Activated CD4-positive, alpha-beta memory T cell treated with anti-CD3 and anti-CD28 coated beads for 36 hours (primary cell): ENCODE measurements around the gene MT1F. TPM values are rescaled to one million over a fixed set of nuclear protein-coding genes. Genes with fewer than 3 reads are reported as not detected.

Experiments
- CTCF ChIA-PET: fragments of 350-600 bp; sonication (Branson Sonifier 250); formaldehyde crosslinking; loops from one replicate; lab custom pipeline; 2021; ENCODE audit warnings: antibody characterized with exemption, inconsistent platforms; lab: Charles Lee
- POLR2A ChIA-PET: fragments of 350-600 bp; sonication (Branson Sonifier 250); formaldehyde crosslinking; loops from one replicate; lab custom pipeline; 2021; ENCODE audit warnings: antibody characterized with exemption; lab: Charles Lee
- DNase-seq: peaks from one replicate; pipeline ENCODE4 v3.0.0-alpha.2; 2020
- H3K27ac Mint-ChIP-seq: one replicate; pipeline ENCODE4 v1.8.0; 2021; ENCODE audit warnings: mixed read lengths
- H3K27me3 Mint-ChIP-seq: one replicate; pipeline ENCODE4 v1.8.0; 2021; ENCODE audit warnings: mixed read lengths
- H3K36me3 Mint-ChIP-seq: one replicate; pipeline ENCODE4 v1.8.0; 2021; ENCODE audit warnings: mixed read lengths
- H3K4me1 Mint-ChIP-seq: one replicate; pipeline ENCODE4 v1.8.0; 2021; ENCODE audit warnings: low read depth, mixed read lengths
- H3K4me3 Mint-ChIP-seq: one replicate; pipeline ENCODE4 v1.8.0; 2021; ENCODE audit warnings: mild to moderate bottlenecking, mixed read lengths
- H3K9me3 Mint-ChIP-seq: one replicate; pipeline ENCODE4 v1.8.0; 2021; ENCODE audit warnings: mixed read lengths
- intact Hi-C: fragments of 100-400 bp; cut with micrococcal nuclease; formaldehyde crosslinking; loops from one replicate; pipeline ENCODE4 v1.15.1; 2023
- total RNA-seq, 2 experiments: library from RNA; stranded (reverse); gene quantifications; one replicate each; pipeline ENCODE4 v1.2.3, GENCODE V29; 2021

Gene MT1F
- total RNA-seq, 2 experiments from 2014 or later: 8.5 to 9.2 TPM

DNA sequence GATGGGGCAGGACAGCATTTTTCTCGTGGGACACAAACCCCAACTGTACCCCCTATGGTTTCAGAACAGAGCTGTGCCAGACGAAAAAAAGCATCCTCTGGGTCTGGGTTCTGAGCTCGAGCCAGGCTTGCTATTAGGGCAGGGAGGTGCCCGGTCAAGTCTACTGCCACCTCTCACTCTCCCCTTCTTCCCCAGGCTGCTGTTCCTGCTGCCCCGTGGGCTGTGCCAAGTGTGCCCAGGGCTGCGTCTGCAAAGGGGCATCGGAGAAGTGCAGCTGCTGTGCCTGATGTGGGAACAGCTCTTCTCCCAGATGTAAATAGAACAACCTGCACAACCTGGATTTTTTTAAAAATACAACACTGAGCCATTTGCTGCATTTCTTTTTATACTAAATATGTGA, 31.1 kb upstream of the MT1F start:
- Mint-ChIP-seq H3K4me1 (peaks cover 12% of the 10 kb centered on the region), H3K4me3 (no peak overlapping the region), H3K27me3 (peaks cover 34% of the 10 kb centered on the region), H3K9me3 (no peaks in the 10 kb centered on the region), H3K36me3 (no peaks in the 10 kb centered on the region), H3K27ac (no peak overlapping the region)
- CTCF ChIA-PET: interaction anchor here (1.0 to 1.5 kb wide), 2 partner anchors 9 to 22 kb away, joined by 3 read pairs; no protein-coding TSS in a partner anchor
- intact Hi-C loops: no loop called here
- no peak for DNase-seq
- POLR2A ChIA-PET: no interaction called here

DNA sequence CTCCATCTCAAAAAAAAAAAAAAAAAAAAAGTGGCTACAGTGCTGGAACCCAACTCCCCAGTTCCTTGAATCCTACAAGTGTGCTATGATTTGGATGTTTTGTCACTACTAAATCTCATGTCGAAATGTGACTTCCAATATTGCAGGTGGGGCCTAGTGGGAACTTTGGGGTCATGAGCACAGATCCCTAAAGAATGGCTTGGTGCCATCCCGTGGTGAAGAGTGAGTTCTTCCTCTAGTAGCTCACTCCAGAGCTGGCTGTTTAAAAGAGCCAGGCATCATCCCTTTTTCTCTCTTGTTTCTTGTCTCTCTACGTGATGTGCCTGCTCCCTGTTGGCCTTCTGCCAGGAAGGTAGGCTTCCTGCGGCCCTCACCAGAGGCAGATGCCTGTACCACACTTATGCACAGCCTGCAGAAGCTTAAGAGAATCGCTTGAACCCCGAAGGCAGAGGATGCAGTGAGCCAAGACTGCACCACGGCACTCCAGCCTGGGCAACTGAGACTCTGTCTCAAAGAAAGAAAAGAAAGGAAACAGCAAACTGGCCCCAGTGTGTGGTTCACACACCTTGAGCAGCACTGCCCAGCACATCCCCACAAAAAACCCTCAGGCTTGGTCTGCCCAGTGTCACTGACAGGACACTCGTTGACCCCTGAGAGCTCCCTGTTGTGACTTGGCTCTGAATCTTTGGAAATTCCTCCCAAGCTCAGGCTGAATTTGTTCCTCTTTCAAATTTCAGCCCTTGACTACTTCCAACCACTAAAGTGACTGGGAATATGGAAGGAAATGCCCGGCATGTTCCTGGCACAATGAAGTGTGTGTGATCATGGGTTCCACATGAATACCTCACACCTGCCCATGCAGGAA, 29.0 kb upstream of the MT1F start:
- peaks cover 19% of the 10 kb centered on the region for H3K4me1 Mint-ChIP-seq
- no peaks in the 10 kb centered on the region for H3K36me3 Mint-ChIP-seq
- POLR2A ChIA-PET: interaction anchor here (0.6 kb wide), 1 partner anchor 13 kb away, joined by 3 read pairs; no protein-coding TSS in a partner anchor
- no peak overlapping the region for H3K27ac Mint-ChIP-seq
- H3K4me3 Mint-ChIP-seq: no peak overlapping the region
- intact Hi-C loops: no loop called here
- CTCF ChIA-PET: interaction anchor here (0.8 to 1.0 kb wide), 2 partner anchors 15 to 73 kb away, joined by 3 to 4 read pairs; no protein-coding TSS in a partner anchor
- DNase-seq: no peak
- H3K9me3 Mint-ChIP-seq: no peaks in the 10 kb centered on the region
- H3K27me3 Mint-ChIP-seq: peaks cover 52% of the 10 kb centered on the region

DNA sequence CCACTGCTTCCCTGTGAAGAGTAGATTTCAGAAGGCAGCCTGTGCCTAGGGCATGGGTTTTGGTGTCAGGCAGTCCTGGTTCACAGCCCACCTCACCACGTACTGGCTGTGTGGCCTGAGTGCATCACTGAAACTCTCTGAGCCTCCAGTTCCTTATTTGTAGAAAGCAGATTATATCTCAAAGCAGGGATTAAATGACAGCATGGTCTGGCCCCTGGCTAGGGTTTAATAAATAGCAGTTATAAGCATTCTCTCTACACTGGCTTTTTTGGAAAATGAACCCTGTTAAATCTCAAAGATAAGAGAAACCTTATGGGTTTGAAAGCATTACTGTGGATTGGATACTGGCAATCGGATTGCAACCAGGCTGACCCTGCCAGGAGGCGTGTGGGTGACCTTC, 28.2 kb upstream of the MT1F start:
- Mint-ChIP-seq H3K27ac (no peak overlapping the region), H3K9me3 (no peaks in the 10 kb centered on the region), H3K4me3 (no peak overlapping the region), H3K27me3 (peaks cover 58% of the 10 kb centered on the region), H3K36me3 (no peaks in the 10 kb centered on the region), H3K4me1 (peaks cover 19% of the 10 kb centered on the region)
- intact Hi-C loops: no loop called here
- CTCF ChIA-PET: interaction anchor here (1.6 to 2.3 kb wide), 2 partner anchors 23 to 73 kb away, joined by 5 to 11 read pairs; no protein-coding TSS in a partner anchor
- DNase-seq: no peak
- POLR2A ChIA-PET: no interaction called here

DNA sequence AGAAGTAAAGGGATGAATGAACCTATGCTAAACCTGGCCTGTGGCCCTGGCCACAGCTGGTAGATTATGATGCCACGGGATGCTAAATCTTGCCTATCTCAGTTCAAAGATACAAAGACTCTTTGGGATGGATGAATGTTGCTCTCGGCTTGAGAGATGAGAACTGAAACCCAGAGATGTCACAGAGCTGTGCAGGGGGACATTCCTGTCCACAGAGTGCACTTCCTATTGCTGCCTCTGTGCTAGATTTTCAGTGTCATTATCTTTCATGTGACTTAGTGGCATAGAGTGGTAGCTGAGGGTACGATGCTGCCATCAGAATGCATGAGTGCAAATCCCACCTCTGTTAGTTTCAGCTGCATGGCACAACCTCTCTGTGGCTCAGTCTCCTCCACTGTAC, 27.6 kb upstream of the MT1F start:
- ChIA-PET CTCF (interaction anchor here (0.8 to 2.3 kb wide), 4 partner anchors 17 to 72 kb away, joined by 3 to 11 read pairs (median 4); no protein-coding TSS in a partner anchor), POLR2A (no interaction called here)
- Mint-ChIP-seq H3K27ac (no peak overlapping the region), H3K9me3 (no peaks in the 10 kb centered on the region), H3K4me3 (no peak overlapping the region), H3K27me3 (peaks cover 60% of the 10 kb centered on the region), H3K4me1 (peaks cover 20% of the 10 kb centered on the region), H3K36me3 (no peaks in the 10 kb centered on the region)
- DNase-seq: no peak
- intact Hi-C loops: no loop called here

DNA sequence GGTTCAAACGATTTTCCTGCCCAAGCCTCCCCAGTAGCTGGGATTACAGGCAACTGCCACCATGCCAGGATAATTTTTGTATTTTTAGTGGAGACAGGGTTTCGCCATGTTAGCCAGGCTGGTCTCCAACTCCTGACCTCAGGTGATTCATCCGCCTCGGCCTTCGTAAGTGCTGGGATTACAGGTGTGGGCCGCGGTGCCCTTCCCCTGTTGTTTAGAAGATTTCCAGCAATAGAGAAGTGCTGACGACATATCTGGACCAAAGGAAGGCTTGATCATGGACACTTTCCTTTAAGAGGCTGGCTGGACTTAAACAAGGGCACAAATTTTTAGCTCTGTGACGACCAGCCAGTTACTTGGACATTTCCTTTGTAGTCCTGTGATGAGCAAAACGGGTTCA, 26.6 kb upstream of the MT1F start:
- H3K36me3 Mint-ChIP-seq: no peaks in the 10 kb centered on the region
- intact Hi-C loops: no loop called here
- H3K27me3 Mint-ChIP-seq: peaks cover 59% of the 10 kb centered on the region
- POLR2A ChIA-PET: no interaction called here
- DNase-seq: no peak
- H3K4me1 Mint-ChIP-seq: peaks cover 19% of the 10 kb centered on the region
- CTCF ChIA-PET: interaction anchor here (1.2 to 2.3 kb wide), 3 partner anchors 18 to 71 kb away, joined by 3 to 11 read pairs (median 5); no protein-coding TSS in a partner anchor
- H3K27ac Mint-ChIP-seq: no peak overlapping the region
- H3K9me3 Mint-ChIP-seq: no peaks in the 10 kb centered on the region
- H3K4me3 Mint-ChIP-seq: no peak overlapping the region

DNA sequence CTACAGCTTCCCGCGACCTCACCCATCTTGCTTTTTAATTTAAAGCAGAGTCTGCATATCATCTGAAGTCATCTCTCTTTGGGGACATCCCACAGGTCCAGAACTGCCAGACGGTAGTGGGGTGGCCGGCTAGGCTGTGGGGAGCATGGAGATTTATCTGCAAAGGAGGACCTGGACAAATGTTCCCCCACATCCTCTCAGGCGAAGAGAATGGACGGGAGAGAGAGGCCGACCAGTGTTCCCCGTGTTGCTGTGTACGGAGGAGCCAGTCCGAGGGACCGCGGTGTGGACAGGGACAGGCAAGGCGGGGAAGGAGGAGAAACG, 26.0 kb upstream of the MT1F start:
- peaks cover 19% of the 10 kb centered on the region for H3K4me1 Mint-ChIP-seq
- DNase-seq: no peak
- POLR2A ChIA-PET: no interaction called here
- H3K27ac Mint-ChIP-seq: no peak overlapping the region
- H3K36me3 Mint-ChIP-seq: no peaks in the 10 kb centered on the region
- H3K27me3 Mint-ChIP-seq: peaks cover 65% of the 10 kb centered on the region
- H3K9me3 Mint-ChIP-seq: no peaks in the 10 kb centered on the region
- CTCF ChIA-PET: interaction anchor here (2.3 kb wide), 1 partner anchor 71 kb away, joined by 11 read pairs; no protein-coding TSS in a partner anchor
- H3K4me3 Mint-ChIP-seq: peak overlapping the region; percentile 30
- intact Hi-C loops: no loop called here

DNA sequence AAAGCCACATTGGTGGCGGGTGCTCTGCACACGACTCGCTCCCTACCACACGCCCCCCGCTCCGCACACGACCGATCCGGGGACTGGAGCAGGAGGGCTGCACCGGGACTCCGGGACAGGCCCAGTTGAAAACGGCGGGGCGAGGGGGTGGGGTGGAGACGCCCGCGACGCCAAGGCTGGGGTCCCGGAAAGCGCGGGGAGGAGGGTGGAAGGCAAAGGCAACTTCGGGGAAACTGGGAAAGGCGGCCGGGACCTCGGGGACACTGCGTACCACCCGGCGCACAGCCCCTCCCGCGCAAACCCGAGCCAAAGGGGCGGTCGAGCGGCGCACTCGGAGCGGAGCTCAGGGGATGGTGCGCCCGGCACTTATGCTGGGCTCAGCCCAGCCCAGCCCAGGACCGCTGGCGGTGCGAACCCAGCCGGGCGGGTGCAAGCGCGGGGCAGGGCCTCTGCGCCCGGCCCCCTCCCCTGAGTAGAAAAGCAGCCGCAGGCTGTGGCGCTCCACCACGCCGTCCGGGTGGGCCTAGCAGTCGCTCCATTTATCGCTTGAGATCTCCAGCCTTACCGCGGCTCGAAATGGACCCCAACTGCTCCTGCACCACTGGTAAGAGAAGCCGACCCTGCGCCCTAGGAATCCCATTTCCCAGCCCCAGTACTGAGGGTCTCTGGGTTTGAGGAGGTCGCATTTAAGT, 25.5 kb upstream of the MT1F start, which contains the start of gene MT1M:
MT1M (plus strand) TSS at position 504 of the 692 bp plus-strand sequence; CDS start at position 577, 73 bp downstream.
- Mint-ChIP-seq H3K27me3 (peaks cover 70% of the 10 kb centered on the region), H3K9me3 (no peaks in the 10 kb centered on the region), H3K27ac (no peak within 1 kb of the TSS), H3K4me1 (peaks cover 19% of the 10 kb centered on the region), H3K4me3 (peak within 1 kb of the TSS; percentile 30), H3K36me3 (no peaks in the 10 kb centered on the region)
- no peak for DNase-seq
- ChIA-PET CTCF (no interaction called here), POLR2A (no interaction called here)
- intact Hi-C loops: no loop called here

DNA sequence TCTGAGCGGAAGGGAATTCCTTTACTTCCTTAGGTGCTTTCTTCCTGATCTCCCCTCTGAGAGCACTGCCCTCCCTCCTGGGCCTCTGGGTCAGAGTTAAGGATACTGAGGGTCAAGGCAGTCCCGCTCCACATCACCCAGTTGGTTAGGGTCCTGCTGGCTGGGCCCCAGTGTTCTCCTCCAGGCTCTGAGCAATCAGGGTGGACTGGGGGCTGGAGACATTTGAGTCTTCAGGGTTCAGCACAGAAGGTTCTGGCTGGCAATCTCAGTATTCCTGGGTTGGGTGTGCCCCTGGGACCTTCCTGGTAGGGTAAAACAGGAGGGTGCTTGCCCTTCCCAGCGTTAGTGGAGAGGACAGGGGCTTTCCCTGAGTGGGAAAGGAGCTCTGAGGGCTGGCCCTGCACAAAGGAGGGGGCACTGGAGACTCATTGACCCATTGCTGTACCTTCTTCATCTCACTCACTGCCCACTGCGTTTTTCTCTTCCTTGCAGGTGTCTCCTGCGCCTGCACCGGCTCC, 24.9 kb upstream of the MT1F start:
- CTCF ChIA-PET: interaction anchor here (1.4 kb wide), 1 partner anchor 69 kb away, joined by 7 read pairs; no protein-coding TSS in a partner anchor

DNA sequence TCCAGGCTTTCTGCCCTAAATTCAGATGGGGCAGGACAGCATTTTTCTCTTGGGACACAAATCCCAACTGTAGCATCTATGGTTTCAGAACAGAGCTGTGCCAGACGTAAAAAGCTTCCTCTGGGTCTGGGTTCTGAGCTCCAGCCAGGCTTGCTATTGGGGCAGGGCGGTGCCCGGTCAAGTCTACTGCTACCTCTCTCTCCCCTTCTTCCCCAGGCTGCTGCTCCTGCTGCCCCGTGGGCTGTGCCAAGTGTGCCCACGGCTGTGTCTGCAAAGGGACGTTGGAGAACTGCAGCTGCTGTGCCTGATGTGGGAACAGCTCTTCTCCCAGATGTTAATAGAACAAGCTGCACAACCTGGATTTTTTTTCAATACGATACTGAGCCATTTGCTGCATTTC, 24.2 kb upstream of the MT1F start:
- H3K4me1 Mint-ChIP-seq: peaks cover 24% of the 10 kb centered on the region
- no peak overlapping the region for H3K27ac Mint-ChIP-seq
- H3K9me3 Mint-ChIP-seq: no peaks in the 10 kb centered on the region
- no peak for DNase-seq
- H3K27me3 Mint-ChIP-seq: peaks cover 78% of the 10 kb centered on the region
- CTCF ChIA-PET: interaction anchor here (1.4 kb wide), 1 partner anchor 68 kb away, joined by 7 read pairs; no protein-coding TSS in a partner anchor
- H3K36me3 Mint-ChIP-seq: no peaks in the 10 kb centered on the region
- intact Hi-C loops: no loop called here
- POLR2A ChIA-PET: no interaction called here
- no peak overlapping the region for H3K4me3 Mint-ChIP-seq

More for the DNA sequence above, 24.9 kb upstream of the MT1F start:
- Mint-ChIP-seq H3K36me3 (no peaks in the 10 kb centered on the region), H3K9me3 (no peaks in the 10 kb centered on the region), H3K4me3 (no peak overlapping the region), H3K27ac (no peak overlapping the region), H3K4me1 (peaks cover 22% of the 10 kb centered on the region), H3K27me3 (peaks cover 76% of the 10 kb centered on the region)
- intact Hi-C loops: no loop called here
- DNase-seq: no peak
- POLR2A ChIA-PET: no interaction called here

DNA sequence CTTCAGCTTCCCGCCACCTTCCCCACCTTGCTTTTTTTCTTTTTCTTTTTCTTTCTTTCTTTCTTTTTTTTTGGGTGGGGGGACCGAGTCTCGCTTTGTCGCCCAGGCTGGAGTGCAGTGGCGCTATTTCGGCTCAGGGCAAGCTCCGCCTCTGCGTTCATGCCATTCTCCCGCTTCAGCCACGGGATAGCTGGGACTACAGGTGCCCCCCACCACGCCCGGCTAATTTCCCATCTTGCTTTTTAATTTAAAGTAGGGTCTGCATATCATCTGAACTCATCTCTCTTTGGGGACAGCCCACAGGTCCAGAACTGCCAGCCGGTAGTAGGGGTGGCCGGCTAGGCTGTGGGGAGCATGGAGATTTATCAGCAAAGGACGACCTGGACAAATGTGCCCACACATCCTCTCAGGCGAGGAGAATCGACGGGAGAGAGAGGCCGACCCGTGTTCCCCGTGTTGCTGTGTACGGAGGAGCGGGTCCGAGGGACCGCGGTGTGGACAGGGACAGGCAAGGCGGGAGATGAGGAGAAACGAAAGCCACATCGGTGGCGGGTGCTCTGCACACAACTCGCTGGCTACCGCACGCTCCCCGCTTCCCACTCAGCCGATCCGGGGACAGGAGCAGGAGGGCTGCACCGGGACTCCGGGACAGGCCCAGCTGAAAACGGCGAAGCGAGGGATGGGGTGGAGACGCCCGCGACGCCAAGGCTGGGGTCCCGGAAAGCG, 22.9 kb upstream of the MT1F start:
- H3K9me3 Mint-ChIP-seq: no peaks in the 10 kb centered on the region
- H3K4me1 Mint-ChIP-seq: peaks cover 24% of the 10 kb centered on the region
- H3K27ac Mint-ChIP-seq: no peak overlapping the region
- ChIA-PET CTCF (interaction anchor here (0.6 to 1.3 kb wide), 4 partner anchors 9 to 183 kb away, joined by 3 to 4 read pairs (median 4); partner anchors contain the start of genes NUDT21 and OGFOD1), POLR2A (interaction anchor here (1.0 kb wide), 1 partner anchor 23 kb away, joined by 4 read pairs; no protein-coding TSS in a partner anchor)
- peaks cover 89% of the 10 kb centered on the region for H3K27me3 Mint-ChIP-seq
- H3K36me3 Mint-ChIP-seq: no peaks in the 10 kb centered on the region
- no peak for DNase-seq
- intact Hi-C loops: no loop called here
- H3K4me3 Mint-ChIP-seq: peak overlapping the region; percentile 28

DNA sequence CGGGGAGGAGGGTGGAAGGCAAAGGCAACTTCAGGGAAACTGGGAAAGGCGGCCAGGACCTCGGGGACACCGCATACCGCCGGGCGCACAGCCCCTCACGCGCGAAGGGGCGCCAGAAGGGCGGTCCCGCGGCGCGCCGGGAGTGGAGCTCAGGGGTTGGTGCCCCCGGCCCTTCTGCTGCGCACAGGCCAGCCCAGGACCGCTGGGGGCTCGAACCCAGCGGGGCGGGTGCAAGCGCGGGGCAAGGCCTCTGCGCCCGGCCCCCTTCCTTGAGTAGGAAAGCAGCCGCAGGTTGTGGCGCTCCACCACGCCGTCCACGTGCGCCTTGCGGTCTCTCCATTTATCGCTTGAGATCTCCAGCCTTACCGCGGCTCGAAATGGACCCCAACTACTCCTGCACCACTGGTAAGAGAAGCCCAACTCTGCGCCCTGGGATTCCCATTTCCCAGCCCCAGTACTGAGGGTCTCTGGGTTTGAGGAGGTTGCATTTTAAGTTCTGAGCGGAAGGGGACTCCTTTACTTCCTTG, 22.3 kb upstream of the MT1F start:
- peaks cover 24% of the 10 kb centered on the region for H3K4me1 Mint-ChIP-seq
- no peak for DNase-seq
- ChIA-PET POLR2A (interaction anchor here (0.6 kb wide), 1 partner anchor 23 kb away, joined by 3 read pairs; no protein-coding TSS in a partner anchor), CTCF (interaction anchor here (1.3 kb wide), 1 partner anchor 35 kb away, joined by 4 read pairs; no protein-coding TSS in a partner anchor)
- no peak overlapping the region for H3K4me3 Mint-ChIP-seq
- H3K36me3 Mint-ChIP-seq: no peaks in the 10 kb centered on the region
- H3K9me3 Mint-ChIP-seq: no peaks in the 10 kb centered on the region
- intact Hi-C loops: no loop called here
- H3K27ac Mint-ChIP-seq: no peak overlapping the region
- H3K27me3 Mint-ChIP-seq: peaks cover 90% of the 10 kb centered on the region
